Panc1 (cell line): ENCODE data around the gene BARHL1.

ENCODE experiments used
- POLR2AphosphoS5 ChIP-seq: IDR thresholded peaks from 2 replicates; pipeline ENCODE4 v1.6.1; 2012; ENCODE audit warnings: mild to moderate bottlenecking, low read depth, low read length, moderate library complexity
- SIN3A ChIP-seq: IDR thresholded peaks from 2 replicates; pipeline ENCODE4 v1.6.1; 2012; ENCODE audit warnings: low read depth, mild to moderate bottlenecking, low read length, moderate library complexity, borderline replicate concordance; ENCODE audit not compliant: insufficient read depth
- TCF7L2 ChIP-seq: IDR thresholded peaks from 2 replicates; pipeline ENCODE4 v1.6.1; 2011; ENCODE audit warnings: mild to moderate bottlenecking, low read depth, low read length, inconsistent platforms
- TF ChIP-seq, protein P1 (sequence below): fragments of 450-650 bp; IDR thresholded peaks from 2 replicates; pipeline ENCODE4 v1.5.1; 2017; ENCODE audit warnings: mild to moderate bottlenecking
- TF ChIP-seq, protein P2 (sequence below), 2 experiments: IDR thresholded peaks; 2 replicates each; pipeline ENCODE4 v1.6.1; 2011 to 2012; ENCODE audit warnings: low read depth in 2 of 2, control low read depth in 1 of 2, low read length in 1 of 2, mild to moderate bottlenecking in 1 of 2, moderate library complexity in 1 of 2; ENCODE audit not compliant: insufficient read depth in 1 of 2

DNA sequence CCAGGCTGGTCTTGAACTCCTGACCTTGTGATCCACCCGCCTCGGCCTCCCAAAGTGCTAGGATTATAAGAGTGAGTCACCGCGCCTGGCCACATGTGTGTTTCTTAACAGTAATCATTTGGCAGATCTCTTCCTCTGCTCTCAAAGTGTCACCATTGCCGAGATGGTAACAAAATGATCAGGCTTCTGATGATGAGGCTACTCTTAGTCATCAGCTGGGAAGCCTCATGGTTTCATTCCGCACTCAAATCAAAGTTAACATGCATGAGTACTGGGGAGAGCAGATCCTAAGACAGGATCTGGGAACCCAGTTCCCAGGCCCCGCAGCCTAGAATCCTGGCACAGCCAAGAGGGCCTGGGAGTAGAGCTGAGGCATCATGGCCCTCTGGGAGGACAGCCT lies 27.4 kb downstream of the BARHL1 start:
- TF ChIP-seq, protein P1, sequence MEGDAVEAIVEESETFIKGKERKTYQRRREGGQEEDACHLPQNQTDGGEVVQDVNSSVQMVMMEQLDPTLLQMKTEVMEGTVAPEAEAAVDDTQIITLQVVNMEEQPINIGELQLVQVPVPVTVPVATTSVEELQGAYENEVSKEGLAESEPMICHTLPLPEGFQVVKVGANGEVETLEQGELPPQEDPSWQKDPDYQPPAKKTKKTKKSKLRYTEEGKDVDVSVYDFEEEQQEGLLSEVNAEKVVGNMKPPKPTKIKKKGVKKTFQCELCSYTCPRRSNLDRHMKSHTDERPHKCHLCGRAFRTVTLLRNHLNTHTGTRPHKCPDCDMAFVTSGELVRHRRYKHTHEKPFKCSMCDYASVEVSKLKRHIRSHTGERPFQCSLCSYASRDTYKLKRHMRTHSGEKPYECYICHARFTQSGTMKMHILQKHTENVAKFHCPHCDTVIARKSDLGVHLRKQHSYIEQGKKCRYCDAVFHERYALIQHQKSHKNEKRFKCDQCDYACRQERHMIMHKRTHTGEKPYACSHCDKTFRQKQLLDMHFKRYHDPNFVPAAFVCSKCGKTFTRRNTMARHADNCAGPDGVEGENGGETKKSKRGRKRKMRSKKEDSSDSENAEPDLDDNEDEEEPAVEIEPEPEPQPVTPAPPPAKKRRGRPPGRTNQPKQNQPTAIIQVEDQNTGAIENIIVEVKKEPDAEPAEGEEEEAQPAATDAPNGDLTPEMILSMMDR: no peak
- TF ChIP-seq POLR2AphosphoS5: no peak
- TF ChIP-seq, protein P2, sequence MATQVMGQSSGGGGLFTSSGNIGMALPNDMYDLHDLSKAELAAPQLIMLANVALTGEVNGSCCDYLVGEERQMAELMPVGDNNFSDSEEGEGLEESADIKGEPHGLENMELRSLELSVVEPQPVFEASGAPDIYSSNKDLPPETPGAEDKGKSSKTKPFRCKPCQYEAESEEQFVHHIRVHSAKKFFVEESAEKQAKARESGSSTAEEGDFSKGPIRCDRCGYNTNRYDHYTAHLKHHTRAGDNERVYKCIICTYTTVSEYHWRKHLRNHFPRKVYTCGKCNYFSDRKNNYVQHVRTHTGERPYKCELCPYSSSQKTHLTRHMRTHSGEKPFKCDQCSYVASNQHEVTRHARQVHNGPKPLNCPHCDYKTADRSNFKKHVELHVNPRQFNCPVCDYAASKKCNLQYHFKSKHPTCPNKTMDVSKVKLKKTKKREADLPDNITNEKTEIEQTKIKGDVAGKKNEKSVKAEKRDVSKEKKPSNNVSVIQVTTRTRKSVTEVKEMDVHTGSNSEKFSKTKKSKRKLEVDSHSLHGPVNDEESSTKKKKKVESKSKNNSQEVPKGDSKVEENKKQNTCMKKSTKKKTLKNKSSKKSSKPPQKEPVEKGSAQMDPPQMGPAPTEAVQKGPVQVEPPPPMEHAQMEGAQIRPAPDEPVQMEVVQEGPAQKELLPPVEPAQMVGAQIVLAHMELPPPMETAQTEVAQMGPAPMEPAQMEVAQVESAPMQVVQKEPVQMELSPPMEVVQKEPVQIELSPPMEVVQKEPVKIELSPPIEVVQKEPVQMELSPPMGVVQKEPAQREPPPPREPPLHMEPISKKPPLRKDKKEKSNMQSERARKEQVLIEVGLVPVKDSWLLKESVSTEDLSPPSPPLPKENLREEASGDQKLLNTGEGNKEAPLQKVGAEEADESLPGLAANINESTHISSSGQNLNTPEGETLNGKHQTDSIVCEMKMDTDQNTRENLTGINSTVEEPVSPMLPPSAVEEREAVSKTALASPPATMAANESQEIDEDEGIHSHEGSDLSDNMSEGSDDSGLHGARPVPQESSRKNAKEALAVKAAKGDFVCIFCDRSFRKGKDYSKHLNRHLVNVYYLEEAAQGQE (IDR thresholded peaks at IDR 0.05; ENCODE audit: insufficient read depth in 1 of 2, low read depth in 2 of 2, low read length in 1 of 2): no peak
- TF ChIP-seq TCF7L2: no peak
- no peak for TF ChIP-seq SIN3A
